ENCODE data around the gene TRMT1.

The TRMT1 gene

DNA sequence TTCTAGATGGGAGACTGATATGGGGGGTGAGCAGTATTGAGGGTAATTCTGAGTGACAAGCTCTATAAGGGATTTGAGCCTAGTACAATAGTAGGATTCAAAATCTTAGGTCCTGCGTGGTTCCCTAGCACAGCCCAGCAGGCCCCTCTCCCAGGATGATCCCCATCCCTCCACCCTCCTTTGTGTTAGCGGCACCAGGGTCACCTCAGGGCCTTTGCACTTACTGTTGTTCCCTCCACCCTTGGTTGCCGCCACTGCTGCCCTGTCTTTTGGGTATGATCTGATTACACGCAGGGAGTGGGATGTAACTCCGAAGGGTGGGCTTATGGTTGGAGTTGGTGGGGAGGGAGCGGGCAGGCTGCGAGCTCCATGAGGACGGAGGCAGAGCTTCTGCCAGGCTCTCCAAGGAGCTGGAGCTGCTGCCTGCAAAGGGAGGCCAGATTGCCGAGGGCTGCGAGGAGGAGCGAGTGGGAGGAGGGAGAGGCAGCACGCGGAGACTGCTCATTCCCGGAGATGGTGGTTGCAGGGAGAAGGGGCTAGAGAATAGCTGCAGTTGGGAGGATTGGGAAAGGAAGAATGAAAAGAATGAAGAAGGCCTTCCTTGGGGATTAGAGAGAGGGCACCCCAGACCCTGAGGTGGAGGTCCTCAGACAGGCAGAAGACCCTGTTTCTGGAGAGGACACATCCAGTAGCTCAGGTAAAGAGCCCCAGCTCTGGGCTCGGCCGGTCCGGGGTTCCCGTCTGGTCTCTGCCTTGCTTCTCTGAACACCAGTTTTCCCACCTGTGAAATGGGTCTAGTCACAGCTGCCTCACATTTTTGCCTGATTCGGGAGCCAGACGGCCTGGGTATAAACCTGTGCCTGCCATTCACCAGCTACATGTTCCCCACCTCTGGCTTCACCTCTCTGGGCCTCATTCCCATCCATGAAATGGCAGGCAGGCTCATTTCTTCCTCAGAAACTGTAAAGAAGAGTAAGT is 6.7 kb upstream of the TRMT1 start:
- DNase-seq = no peak

DNA sequence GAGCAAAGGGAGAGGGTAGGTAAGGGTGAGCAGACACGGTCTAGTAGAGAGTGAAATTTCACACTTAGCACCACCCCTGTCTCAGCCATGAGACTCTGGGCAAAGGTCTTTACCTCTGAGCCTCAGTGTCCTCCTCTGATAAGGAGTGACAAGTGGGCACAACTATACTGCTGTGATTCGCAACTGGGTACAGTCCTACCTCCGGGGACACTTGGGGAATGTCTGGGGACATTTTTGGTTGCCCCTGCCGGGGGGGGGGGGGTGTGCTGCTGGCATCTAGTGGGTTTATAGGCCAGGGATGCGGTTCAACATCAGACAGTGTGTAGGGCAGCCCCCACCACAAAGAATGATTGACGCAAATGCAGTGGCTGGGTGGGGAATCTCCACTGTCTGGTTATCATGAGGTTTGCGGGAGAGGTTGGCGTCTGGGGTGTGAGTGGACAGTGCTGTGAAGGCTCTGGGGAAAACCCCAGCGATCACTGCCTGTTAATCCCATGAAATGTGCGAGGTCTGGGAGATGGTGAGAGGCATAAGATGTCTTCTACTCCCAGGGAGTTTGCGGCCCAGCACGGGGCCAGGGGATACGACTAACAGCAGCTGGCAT is 5.8 kb upstream of the TRMT1 start:
- no peak for DNase-seq

DNA sequence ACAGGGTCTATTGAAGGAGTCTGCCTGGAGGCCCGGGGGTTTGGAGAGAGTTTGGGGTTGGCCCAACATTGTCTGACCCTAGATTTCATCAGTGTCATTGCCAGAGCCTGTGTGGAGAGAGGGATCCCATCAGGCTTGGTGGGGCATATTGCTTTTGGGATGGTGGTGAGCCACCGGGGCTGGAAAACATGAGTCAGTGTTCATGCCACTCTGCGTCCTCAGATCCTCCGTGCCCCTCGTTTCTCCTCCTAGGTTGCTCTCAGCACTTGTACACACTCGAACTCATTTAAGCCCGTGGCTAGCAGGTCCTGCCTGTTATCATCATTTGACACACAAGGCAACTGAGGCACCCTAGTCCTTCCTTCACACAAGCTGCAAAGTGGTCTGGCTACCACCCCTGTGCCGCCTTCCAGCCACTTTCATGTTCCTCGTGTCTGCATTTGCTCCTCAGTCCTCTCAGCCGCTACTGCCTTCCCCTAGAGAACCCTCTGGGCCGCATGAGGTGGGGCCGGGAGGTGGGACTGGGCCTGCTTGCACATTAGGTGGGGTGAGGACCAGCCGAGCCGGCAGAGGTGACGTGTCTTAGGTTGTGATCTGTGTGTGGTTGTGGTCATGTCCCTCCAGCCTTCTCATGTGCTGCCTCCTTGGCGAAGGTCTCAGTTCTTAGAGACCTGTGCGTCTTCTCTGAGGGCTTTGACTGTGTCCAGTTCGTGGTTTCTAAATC is 5.2 kb upstream of the TRMT1 start:
- no peak for DNase-seq

DNA sequence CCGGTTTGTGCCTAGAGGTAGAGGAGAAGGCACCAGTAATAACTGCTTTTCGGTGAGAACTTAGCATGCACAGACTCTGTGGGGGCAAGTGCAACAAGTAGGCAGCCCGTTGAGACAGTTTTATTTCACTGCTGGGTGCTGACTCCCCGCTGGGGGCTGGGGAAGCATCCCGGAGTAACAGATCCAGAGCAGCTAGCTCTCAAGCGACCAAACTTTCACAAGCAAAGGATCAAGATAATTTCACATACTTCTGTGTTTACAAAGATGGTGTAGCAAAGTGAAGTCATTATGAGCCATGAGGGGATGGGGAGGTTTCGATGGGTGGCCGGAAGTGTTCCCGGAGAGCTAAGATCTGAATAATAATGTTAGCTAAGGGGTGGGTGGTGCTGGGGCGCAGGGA is 4.3 kb upstream of the TRMT1 start:
- no peak for DNase-seq

DNA sequence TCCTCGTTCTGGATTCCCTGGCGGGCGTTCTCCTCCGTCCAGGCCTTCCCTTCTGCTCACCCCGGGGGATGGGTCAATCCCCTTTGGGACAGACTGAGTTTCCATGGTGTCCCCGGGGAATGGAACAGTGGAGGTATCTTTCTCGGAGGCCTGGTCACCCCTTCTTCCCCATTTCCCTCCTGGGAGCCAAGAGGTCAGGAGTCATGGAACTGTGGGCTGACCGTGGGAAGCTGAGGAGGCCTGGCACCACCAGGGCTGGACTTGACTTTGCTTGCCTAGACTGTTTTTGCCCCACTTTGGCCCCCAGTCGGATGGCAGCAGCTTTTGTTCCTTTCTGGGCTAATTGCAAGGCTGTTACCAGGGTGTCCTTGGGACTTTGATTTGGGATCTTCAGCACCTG is 3.5 kb upstream of the TRMT1 start:
- no peak for DNase-seq

DNA sequence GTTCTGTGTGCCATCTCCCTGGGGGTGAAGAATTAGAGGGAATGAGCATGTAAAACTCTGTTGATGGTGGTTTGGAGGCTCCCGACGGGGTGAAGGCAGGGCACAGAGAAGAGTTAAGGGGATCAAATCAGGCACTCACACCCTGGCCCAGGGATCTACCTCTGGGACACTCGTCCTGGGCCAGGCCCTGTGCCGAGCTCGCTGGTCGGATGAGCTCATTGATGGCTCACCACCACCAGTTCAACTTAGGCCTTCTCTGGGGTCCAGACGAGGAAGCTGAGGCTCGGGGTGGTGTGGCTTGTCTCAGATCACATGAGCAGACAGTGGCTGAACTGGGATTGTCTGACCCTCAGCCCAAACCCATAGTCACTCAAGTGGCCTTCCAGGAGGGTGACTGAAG is 3.1 kb upstream of the TRMT1 start:
- no peak for DNase-seq

DNA sequence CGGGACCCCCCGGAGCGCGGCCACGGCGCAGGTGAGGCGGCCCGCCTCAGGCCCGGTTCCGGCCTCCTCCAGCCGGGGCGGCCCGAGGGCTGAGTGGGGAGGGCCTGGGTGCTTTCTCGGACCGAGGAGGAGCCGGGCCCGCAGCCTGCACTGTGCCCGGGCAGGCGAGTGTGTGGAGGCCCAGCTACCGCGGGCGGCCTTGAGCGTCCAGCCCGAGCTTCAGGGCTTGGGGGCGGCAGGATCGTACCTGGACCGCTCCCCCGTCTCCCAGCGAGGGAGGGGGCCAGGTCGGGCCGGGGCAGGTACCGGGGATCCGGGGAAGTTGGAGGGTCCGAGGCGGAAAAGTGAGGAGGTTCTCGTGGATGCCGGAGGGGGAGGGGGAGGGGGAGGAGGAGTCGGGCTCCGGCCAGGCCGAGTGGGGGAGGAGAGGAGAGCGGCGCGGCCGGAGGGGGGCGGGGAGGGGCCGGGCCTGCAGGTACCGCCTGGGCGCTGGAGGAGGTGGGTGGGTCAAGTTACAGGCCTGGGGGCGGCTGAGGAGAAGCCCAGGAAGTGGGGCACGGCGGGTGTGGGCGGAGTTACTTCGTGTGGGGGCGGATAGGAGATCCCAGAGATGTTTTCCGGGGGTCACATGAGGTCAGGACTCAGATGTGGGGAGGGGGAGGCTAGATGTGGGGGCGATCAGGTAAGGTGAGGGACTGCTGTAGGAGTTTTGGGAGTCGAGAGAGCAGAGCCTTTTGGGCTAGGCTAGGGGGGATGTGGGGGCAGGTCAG is 2.1 kb upstream of the TRMT1 start:
- peak; percentile 63 for DNase-seq

DNA sequence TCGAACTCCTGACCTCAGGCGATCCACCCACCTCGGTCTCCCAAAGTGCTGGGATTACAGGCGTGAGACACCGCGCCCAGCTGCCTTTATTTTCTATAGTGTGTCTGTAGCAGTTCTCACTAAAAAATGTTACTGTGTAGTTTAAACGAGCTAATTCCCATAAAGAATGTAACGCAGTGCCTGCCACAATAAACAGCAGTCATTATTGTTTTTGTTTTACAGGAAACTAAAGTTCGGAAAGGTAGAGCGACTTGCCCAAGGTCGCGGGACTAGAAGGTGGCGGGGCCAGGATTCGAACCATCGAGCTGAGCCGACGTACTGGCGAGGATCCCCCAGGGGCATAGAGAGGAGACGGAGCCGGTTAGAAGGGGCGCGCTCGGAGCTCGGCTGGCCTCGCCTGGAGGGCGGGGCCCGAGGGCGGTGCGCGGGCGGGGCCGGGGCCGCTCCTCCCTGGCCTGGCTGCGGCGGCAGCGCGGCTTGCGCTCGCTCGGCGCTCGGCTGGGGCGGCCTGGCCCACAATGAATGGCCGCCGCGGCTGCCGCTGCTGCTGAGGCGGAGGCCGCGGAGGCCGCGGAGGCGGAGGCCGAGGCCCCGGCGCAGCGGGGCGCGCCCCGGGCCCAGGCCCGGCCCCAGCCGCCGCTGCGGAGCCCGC is 1.4 kb upstream of the TRMT1 start, which contains the start of gene NACC1:
Gene NACC1, plus strand, starts transcription at position 493 of the 652 bp plus-strand sequence. CDS start 16,944 bp downstream, outside the sequence.
- peak; percentile 95 for DNase-seq

DNA sequence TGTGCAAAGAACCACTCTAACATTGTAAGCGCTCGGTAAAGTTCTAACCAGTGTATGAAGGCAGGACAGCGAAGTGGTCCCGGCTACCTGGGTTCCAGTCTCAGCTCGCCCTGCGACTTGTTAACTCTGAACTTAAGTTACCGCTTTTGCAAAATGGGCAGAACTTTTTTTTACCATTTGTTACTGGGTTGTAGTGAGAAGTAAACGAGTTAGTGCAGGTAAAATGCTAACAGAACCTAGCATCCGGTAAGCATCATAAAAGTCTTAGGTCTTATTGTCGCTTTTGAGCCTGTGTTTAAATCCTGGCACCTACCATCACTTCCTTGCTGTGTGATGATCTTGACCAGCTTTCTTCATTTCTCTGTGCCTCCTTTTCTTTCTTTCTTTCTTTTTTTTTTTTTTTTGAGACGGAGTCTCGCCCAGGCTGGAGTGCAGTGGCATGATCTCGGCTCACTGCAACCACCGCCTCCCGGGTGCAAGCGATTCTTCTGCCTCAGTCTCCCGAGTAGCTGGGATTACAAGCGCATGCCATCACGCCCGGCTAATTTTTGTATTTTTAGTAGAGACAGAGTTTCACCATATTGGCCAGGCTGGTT is 734 bp upstream of the TRMT1 start:
- no peak for DNase-seq

DNA sequence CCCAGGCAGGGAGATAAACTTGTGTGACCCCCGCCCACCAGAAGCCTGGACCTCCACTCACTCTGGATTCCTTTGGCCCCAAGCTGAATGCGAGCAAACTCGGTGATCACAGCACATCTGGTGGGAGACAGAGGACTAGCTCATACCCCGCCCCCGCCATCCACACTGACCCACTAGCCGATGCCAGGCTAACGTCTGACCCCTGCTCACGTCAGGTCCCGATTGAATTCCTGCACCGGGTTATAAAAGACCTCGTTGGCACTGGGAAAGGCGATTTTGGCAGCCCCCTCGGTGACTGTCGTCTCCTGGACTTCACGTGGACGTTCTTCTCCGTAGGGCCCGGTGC is 631 bp downstream of the TRMT1 start:
- no peak for DNase-seq

DNA sequence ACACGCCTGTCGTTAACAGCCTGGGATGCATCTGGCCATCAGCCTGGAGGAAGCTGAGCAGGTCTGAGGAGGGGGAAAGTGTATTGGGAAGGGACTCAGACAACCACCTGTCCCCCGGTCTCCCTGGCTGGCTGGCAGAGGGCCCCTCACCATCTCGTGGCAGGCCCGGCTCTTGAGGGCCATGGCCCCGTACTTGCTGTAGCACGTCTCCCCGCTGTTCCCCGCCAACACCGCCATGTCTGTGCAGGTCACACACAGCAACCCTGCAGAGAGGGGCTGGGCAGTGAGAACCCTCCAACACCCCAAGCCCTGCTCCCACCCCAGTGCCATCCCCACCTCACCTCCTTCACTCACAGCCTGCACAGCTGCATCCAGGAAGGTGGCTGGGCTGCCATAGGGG is 4.0 kb downstream of the TRMT1 start:
- no peak for DNase-seq

DNA sequence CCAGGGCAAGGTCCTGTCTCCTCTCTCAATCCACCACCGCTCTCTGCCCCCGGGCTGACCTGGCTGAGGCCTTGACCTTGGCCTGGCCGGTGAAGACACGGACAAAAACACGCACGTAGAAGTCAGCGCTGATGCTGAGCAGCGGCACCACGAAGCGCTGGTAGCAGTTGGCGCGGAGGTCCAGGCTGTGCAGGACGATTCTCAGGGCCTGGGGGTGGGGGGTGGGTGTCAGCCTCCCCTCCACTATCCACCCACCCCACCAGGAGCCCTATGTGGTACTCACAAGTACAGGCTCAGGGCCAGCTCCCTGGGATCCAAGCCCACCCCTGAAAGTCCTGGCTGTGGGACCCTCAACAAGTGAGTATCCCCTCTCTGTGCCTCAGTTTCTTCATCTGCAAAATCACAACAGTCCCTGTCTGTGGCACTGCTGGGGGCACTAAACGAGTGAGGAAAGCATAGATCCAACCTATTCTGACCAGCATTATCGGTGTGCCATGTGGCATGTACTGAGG is 6.4 kb downstream of the TRMT1 start:
- DNase-seq = no peak

DNA sequence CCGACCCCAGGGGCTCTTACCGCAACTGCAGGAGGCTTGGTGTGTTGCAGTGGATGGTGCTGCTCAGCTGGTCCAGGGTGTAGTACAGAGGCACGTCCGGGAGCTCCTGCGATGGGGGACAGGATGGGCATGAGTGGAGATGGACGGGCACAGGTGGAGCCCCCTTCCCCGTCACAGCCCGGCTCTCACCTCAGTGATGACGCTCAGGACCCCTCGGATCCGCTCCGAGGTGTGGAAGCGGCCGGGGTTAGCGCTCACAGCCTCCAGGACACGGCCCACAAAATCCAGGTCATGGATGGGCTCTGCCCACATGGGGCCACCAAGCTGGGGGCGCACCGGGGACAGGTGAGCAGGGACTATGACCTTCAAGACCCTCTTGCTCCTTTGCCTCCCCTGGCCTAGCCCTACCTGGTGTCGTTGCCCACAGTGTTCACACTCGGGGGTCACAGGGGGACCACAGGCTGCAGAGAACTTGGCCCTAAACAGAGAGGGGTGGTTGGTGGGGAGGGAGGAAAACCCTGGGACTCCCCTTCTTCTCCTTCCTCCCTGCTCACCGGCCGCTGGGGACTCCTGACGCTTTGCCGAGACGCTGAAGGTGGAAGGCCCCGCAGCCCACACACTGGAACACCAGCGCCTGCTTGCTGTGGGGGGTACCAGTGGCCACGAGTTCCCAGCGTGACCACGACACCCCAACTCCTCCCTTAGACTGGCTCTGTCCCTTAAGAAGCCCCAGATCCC is 7.0 kb downstream of the TRMT1 start:
- no peak for DNase-seq

DNA sequence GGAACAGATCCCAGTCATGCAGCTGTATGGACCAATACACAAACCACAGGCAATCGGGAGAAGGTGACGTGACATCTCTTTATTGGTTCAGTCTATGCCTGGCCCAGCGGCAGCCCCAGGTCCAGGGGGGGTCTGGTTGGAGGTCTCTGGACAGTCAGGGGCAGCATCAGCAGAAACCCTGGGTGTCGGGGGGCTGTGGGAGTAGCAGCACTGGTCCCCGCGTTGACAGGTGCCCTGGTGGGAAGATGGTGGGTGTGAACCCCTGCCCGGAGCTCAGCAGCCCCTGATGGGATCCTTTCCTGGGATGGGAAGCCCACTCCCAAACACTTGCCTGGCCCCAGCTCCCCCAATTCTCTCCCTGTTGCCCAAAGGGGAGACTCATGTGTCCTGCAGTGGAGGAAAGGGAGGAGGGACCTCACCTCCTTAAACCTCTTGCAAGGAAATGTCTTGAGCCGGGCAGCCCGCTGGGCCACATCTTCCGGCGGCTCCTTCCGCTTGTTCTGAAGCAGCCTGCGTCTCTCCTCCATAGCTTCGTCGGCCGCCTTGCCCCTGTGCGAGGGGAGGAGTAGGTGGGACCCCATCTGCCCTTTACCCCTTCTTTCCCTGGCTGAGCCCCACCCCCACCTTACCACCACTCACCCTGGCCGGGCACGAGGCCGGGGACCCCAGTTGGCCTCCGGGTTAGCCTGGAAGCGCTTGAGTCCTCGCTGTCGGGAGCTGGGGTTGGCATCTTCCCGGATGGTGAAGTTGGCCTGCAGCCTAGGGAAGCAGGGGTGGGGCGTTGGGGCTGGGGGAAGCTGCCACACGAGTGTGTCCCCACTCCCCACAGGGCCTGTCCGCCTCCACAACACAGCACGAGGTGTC is 11.5 kb downstream of the TRMT1 start:
- DNase-seq = no peak

DNA sequence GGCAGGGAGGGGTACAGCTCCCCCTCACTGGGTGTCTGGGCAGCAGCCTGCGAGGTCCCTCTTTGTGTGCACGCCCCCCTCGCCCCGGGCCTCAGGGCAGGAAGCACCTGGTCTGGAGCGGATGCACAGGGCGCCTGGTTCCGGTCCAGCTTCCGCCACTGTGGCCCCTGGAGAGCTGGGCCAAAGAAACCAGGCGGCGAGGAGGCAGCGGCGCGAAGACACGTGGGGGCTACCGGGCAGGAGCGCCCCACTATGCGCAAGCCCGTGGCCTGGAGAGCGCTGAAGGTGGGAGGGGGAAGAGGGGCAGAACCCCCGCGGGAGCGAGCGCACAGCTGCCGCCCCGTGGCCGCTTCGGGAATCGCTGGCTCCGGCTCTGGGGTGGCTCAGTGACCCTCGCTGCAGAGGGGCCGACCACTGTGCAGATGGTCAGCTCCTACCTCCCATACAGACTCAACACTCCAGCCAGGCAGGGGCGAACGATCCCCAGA is 12.1 kb downstream of the TRMT1 start:
- DNase-seq = peak; percentile 72

DNA sequence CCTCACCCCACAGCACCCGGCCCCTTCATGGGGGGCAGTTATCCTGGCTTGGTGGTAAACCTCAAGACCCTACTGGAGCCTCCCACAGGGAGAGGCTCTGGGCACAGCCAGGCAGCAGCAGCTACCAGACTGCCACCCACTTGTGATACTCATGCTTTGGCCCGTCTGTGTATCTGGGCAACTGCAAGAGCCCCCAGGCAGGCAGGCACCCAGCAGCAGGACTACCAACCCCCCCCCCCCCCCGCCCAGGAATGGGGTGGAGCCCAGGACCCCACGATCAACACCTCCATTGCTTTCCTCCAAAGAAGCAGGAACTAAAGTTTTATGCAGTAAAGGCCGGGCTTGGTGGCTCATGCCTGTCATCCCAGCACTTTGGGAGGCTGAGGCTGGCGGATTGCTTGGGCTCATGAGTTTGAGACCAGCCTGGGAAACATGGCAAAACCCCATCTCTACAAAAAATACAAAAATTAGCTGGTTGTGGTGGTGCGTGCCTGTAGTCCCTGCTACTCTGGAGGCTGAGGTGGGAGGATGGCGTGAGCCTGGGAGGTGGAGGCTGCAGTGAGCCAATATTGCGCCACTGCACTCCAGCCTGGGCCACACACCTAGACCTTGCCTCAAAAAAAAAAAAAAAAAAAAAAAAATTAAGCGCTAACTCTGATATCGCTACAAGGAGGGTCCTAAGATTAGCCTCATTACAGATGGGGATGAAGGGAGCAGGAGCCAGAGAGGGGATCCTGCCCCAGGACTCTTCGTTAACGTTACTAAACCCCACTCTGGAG is 12.8 kb downstream of the TRMT1 start:
- no peak for DNase-seq

DNA sequence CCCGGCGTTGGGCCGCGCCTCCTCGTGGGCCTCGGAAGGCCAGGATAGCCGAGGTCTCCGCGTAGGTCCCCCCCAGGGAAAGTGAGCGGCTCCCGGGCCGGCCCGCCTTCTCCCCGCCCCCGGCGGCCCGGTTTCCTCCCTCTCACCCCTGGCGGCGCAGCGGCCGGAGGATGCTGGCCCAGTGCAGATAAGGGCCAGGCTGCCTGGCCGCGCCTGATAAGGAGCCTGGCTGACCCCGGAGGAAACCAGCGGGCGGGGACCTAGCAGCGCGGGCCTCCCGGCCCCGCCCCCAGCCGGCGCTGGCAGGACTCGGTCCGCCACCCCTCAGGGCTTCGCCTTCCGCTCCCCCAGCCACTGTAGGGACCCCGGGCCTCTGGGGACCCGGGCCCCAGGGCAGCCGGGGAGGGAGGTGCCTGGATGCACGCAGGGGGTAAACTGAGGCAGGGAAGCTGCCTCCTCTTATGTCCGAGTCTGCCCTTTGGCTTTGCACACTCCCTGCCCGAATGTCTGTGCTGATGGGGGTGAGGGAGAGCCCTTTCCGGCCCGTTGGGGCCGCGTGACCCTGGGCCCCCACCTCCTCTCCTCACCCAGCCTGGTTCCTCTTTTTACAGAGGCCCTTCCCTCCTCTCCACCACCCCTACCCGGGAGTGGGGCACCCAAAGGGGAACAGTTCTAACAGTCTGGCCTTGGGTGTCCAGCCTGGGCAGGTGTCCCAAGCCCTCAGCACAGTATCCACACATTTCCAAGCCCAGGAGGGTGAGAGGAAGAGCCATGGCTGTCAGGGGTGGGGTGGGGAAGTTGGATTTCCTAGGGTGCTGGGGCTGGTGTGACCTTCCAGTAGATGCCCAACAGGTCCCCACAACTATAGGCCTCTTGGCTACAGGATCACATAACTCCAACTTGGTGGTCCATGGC is 13.6 kb downstream of the TRMT1 start, which contains the start of gene LYL1:
Gene LYL1, minus strand, starts transcription at position 193 of the 915 bp plus-strand sequence. CDS start 1,687 bp downstream, outside the sequence.
- no peak for DNase-seq

DNA sequence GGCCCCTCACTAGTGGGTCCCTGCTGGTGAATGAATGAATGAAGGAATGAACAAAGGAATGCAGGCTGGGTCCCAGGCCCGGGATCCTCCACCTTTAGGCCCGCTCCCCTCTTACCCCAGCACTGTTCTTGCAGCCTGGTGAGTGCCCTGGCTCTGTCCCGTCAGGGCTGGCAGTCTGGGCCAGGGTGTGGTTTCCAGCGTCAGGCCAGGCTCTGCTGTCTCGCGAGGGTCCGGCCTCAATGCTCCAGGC is 14.2 kb downstream of the TRMT1 start:
- no peak for DNase-seq
